OCI-LY7 (cell line): ENCODE data around the gene PIGC. TPM values are rescaled to one million over a fixed set of nuclear protein-coding genes. Genes with fewer than 3 reads are reported as not detected.

ENCODE experiments used
- BruUV-seq: library from RNA; stranded (reverse); fragments of 400-500 nt; replicated peaks from 2 replicates; lab custom pipeline; 2021; lab: Mats Ljungman, UMichigan
- CTCF ChIA-PET: fragments of 300-600 bp; sonication (Branson Sonifier 250); formaldehyde crosslinking; loops from one replicate; lab custom pipeline; 2022; ENCODE audit warnings: antibody characterized with exemption; ENCODE audit not compliant: unreplicated experiment; lab: Charles Lee
- POLR2A ChIA-PET: fragments of 300-600 bp; sonication (Branson Sonifier 250); formaldehyde crosslinking; loops from one replicate; lab custom pipeline; 2022; ENCODE audit warnings: antibody characterized with exemption; lab: Charles Lee
- DNase-seq: peaks from one replicate; pipeline ENCODE4 v3.0.0-alpha.2; 2015; ENCODE audit warnings: low spot score
- H2AFZ ChIP-seq: fragments of 200-600 bp; sonication (generic), shearing (Covaris generic); 2 replicates; pipeline ENCODE4 v1.6.1; 2014; ENCODE audit warnings: mild to moderate bottlenecking, antibody characterized with exemption, low read length, moderate library complexity
- H3K27ac ChIP-seq: fragments of 200-600 bp; sonication (generic); 2 replicates; pipeline ENCODE4 v1.5.1; 2014; ENCODE audit warnings: mixed run types, low read depth, mild to moderate bottlenecking, moderate library complexity, low read length, inconsistent platforms; ENCODE audit not compliant: poor library complexity, severe bottlenecking
- H3K36me3 ChIP-seq: fragments of 200-600 bp; sonication (generic); 2 replicates; pipeline ENCODE4 v1.6.1; 2014; ENCODE audit warnings: mild to moderate bottlenecking, antibody characterized with exemption, low read length, moderate library complexity, mixed read lengths; ENCODE audit not compliant: insufficient read depth
- H3K4me1 ChIP-seq: fragments of 200-600 bp; sonication (generic); 2 replicates; pipeline ENCODE4 v1.5.1; 2014; ENCODE audit warnings: mild to moderate bottlenecking, low read length; ENCODE audit not compliant: insufficient read depth, poor library complexity, severe bottlenecking
- H3K4me2 ChIP-seq: fragments of 200-600 bp; sonication (generic); 2 replicates; pipeline ENCODE4 v1.6.1; 2014; ENCODE audit warnings: mild to moderate bottlenecking, low read length
- H3K4me3 ChIP-seq: fragments of 200-600 bp; sonication (generic); 2 replicates; pipeline ENCODE4 v1.5.1; 2014; ENCODE audit warnings: mild to moderate bottlenecking, low read depth, low read length; ENCODE audit not compliant: poor library complexity, severe bottlenecking
- H3K79me2 ChIP-seq: fragments of 200-600 bp; sonication (generic); 2 replicates; pipeline ENCODE4 v1.6.1; 2016; ENCODE audit warnings: low read depth, mild to moderate bottlenecking, low read length, moderate library complexity, mixed read lengths; ENCODE audit not compliant: insufficient read depth
- H3K9me2 ChIP-seq: fragments of 200-600 bp; sonication (generic); 2 replicates; pipeline ENCODE4 v1.6.1; 2016; ENCODE audit warnings: mild to moderate bottlenecking, low read length, mixed read lengths; ENCODE audit not compliant: insufficient read depth
- H3K9me3 ChIP-seq: fragments of 200-600 bp; sonication (generic); 2 replicates; pipeline ENCODE4 v1.6.1; 2014; ENCODE audit warnings: mild to moderate bottlenecking, mixed run types, low read length, mixed read lengths
- H4K20me1 ChIP-seq: fragments of 200-600 bp; sonication (generic); 2 replicates; pipeline ENCODE4 v1.6.1; 2014; ENCODE audit warnings: mild to moderate bottlenecking, antibody characterized with exemption, low read length, moderate library complexity, mixed read lengths; ENCODE audit not compliant: insufficient read depth
- EZH2phosphoT487 ChIP-seq: fragments of 200-600 bp; sonication (generic); IDR thresholded peaks from 2 replicates; pipeline ENCODE4 v1.6.1; 2018; ENCODE audit warnings: low read depth, borderline replicate concordance, mild to moderate bottlenecking, mixed run types, antibody characterized with exemption, low read length, moderate library complexity, mixed read lengths
- intact Hi-C: fragments of 100-400 bp; cut with micrococcal nuclease; formaldehyde crosslinking; loops from one replicate; pipeline ENCODE4 v1.10.0; 2022; ENCODE audit not compliant: unreplicated experiment
- total RNA-seq, 2 experiments: library from RNA; depleted of rRNA in 1 of 2; stranded (reverse); fragments of >200 nt in 1 of 2; shearing (Covaris generic) in 1 of 2; gene quantifications; 2 replicates each; pipeline ENCODE4 v1.2.3, GENCODE V29; 2014 to 2022
- TF ChIP-seq, protein P1 (sequence below): fragments of 200-600 bp; sonication (generic); conservative IDR thresholded peaks from 2 replicates; pipeline ENCODE4 v1.5.1; 2014; ENCODE audit warnings: mild to moderate bottlenecking, antibody characterized with exemption, low read length, moderate library complexity, mixed read lengths

The PIGC gene
- total RNA-seq, 2 experiments from 2014 or later: 15.4 to 18.4 TPM

GRCh38 chr1:172395576-172395975 is 48.3 kb downstream of the PIGC start:
- intact Hi-C loops: loop anchor here (5.0 kb wide), 1 partner anchor 213 kb away; no protein-coding TSS in a partner anchor
- no peak overlapping the region for H2AFZ ChIP-seq
- no peaks in the 10 kb centered on the region for H3K36me3 ChIP-seq
- H3K4me1 ChIP-seq: peaks cover 46% of the 10 kb centered on the region
- ChIA-PET CTCF (no interaction called here), POLR2A (interaction anchor here (0.6 to 3.6 kb wide), 6 partner anchors 14 to 109 kb away, joined by 3 to 18 read pairs (median 4); no protein-coding TSS in a partner anchor)
- H3K79me2 ChIP-seq: no peaks in the 10 kb centered on the region
- no TSS peak for BruUV-seq
- TF ChIP-seq, protein P1, sequence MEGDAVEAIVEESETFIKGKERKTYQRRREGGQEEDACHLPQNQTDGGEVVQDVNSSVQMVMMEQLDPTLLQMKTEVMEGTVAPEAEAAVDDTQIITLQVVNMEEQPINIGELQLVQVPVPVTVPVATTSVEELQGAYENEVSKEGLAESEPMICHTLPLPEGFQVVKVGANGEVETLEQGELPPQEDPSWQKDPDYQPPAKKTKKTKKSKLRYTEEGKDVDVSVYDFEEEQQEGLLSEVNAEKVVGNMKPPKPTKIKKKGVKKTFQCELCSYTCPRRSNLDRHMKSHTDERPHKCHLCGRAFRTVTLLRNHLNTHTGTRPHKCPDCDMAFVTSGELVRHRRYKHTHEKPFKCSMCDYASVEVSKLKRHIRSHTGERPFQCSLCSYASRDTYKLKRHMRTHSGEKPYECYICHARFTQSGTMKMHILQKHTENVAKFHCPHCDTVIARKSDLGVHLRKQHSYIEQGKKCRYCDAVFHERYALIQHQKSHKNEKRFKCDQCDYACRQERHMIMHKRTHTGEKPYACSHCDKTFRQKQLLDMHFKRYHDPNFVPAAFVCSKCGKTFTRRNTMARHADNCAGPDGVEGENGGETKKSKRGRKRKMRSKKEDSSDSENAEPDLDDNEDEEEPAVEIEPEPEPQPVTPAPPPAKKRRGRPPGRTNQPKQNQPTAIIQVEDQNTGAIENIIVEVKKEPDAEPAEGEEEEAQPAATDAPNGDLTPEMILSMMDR: no peak
- no peak for TF ChIP-seq EZH2phosphoT487
- no peak overlapping the region for H3K27ac ChIP-seq
- H3K9me2 ChIP-seq: no peaks in the 10 kb centered on the region
- no peaks in the 10 kb centered on the region for H3K9me3 ChIP-seq
- no peak overlapping the region for H3K4me2 ChIP-seq
- H3K4me3 ChIP-seq: no peak overlapping the region
- H4K20me1 ChIP-seq: no peaks in the 10 kb centered on the region
- DNase-seq: no peak

DNA sequence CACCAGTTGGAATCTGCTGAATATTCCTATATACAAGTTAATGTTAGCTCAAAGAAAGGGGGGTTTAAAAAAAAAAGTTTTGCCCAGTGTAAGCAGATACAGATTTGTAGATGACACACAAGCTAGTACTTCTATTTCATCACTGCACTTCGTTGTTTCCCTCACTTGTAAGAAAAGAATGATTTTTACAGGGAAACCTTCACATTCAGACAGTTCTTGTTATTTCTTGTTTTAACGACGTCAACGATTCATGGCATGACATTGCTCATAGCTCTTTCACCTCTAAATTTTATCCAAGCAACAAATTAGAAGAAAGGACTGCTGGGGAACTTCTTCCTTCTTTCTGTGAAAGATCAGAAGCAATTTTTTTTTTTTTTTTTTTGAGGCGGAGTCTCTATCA is 49.1 kb downstream of the PIGC start:
- intact Hi-C loops: loop anchor here (5.0 kb wide), 2 partner anchors 137 to 213 kb away; partner anchors contain the start of gene SUCO
- Histone ChIP-seq H3K9me3 (no peaks in the 10 kb centered on the region), H3K36me3 (no peaks in the 10 kb centered on the region), H3K4me2 (peak overlapping the region; percentile 60; the same call in 1 of the 2 replicates), H3K4me1 (peaks cover 49% of the 10 kb centered on the region), H3K4me3 (no peak overlapping the region), H3K79me2 (no peaks in the 10 kb centered on the region), H2AFZ (peak overlapping the region; percentile 77; the same call in 1 of the 2 replicates), H3K27ac (no peak overlapping the region), H4K20me1 (no peaks in the 10 kb centered on the region), H3K9me2 (no peaks in the 10 kb centered on the region)
- DNase-seq: no peak
- BruUV-seq: no TSS peak
- POLR2A ChIA-PET: interaction anchor here (0.6 to 3.6 kb wide), 12 partner anchors 10 to 383 kb away, joined by 3 to 18 read pairs (median 4); no protein-coding TSS in a partner anchor
- CTCF ChIA-PET: interaction anchor here (0.8 kb wide), 1 partner anchor 35 kb away, joined by 3 read pairs; no protein-coding TSS in a partner anchor
- no peak for TF ChIP-seq EZH2phosphoT487
- TF ChIP-seq, protein P1: no peak

DNA sequence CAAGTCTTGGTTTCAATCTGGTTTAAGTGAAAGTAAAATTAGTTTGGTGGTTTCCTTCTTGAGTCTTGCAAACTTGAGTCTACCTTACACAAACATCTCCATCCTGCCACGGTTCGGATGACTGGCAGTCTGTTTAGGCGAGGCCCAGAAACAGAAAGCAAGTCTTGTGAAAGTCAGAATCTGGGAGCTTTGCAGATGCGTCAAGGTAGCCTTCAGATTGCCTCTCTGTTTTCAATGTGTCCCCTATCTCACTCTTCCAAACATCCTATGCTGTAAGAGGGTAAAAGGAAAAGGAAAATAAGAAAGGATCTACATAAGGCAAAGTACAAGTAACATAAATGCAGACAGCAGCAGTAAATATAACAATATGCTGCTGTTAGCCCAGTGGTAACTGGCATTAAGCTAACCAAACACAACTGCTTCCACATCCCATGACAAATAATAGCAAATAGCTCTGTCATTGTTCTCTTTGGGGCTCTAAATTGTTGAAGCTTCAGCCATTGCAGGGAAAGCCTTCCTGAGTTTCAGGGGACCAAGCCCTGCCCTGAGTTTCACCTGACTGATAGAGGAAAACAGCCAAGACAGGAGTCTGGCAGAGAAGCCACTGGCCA is 49.6 kb downstream of the PIGC start:
- no peaks in the 10 kb centered on the region for H4K20me1 ChIP-seq
- POLR2A ChIA-PET: interaction anchor here (0.7 to 3.6 kb wide), 10 partner anchors 9 to 383 kb away, joined by 3 to 18 read pairs (median 4); no protein-coding TSS in a partner anchor
- peak overlapping the region; percentile 60 for H3K4me2 ChIP-seq
- H3K36me3 ChIP-seq: no peaks in the 10 kb centered on the region
- intact Hi-C loops: loop anchor here (5.0 kb wide), 1 partner anchor 138 kb away; the partner anchor contains the start of gene SUCO
- peak overlapping the region; percentile 31 for H3K4me3 ChIP-seq
- DNase-seq: peak; percentile 59
- H3K9me3 ChIP-seq: no peaks in the 10 kb centered on the region
- H2AFZ ChIP-seq: peak overlapping the region; percentile 77; the same call in 1 of the 2 replicates
- no peaks in the 10 kb centered on the region for H3K79me2 ChIP-seq
- TF ChIP-seq, protein P1: no peak
- CTCF ChIA-PET: interaction anchor here (0.8 kb wide), 1 partner anchor 35 kb away, joined by 3 read pairs; no protein-coding TSS in a partner anchor
- no TSS peak for BruUV-seq
- no peaks in the 10 kb centered on the region for H3K9me2 ChIP-seq
- peak overlapping the region; percentile 7 for H3K27ac ChIP-seq
- H3K4me1 ChIP-seq: peaks cover 47% of the 10 kb centered on the region
